ENCODE measurements around the gene TMEM184A.

- TF ChIP-seq CTCF (IDR thresholded peaks at IDR 0.05 in 2 of 3, conservative IDR thresholded peaks at IDR 0.05 in 1 of 3; ENCODE audit: control insufficient read depth in 2 of 3, extremely low read depth in 1 of 3, insufficient read depth in 1 of 3, low read depth in 3 of 3, low read length in 3 of 3) = no peak
- TF ChIP-seq POLR2A (IDR thresholded peaks at IDR 0.05; ENCODE audit: low read depth, low read length) = no peak
- no peak for TF ChIP-seq HCFC1 (IDR thresholded peaks at IDR 0.05; ENCODE audit: low read length)
- TF ChIP-seq STAT3 (IDR thresholded peaks at IDR 0.05; ENCODE audit: low read depth, low read length) = no peak
- no peak for TF ChIP-seq EZH2 (IDR thresholded peaks at IDR 0.05; ENCODE audit: borderline replicate concordance, control insufficient read depth, low read depth, low read length)
- TF ChIP-seq ELK1 (IDR thresholded peaks at IDR 0.05; ENCODE audit: low read depth, low read length) = no peak
- no peak for TF ChIP-seq CHD1 (IDR thresholded peaks at IDR 0.05; ENCODE audit: low read depth, low read length)
- no peak for TF ChIP-seq NFIC (IDR thresholded peaks at IDR 0.05; ENCODE audit: low read depth, low read length)
- TF ChIP-seq CHD2 (IDR thresholded peaks at IDR 0.05; ENCODE audit: borderline replicate concordance, low read depth, low read length) = no peak
- no peak for TF ChIP-seq SP1 (IDR thresholded peaks at IDR 0.05; ENCODE audit: low read depth, low read length)
- TF ChIP-seq YY1 (IDR thresholded peaks at IDR 0.05; ENCODE audit: low read depth, low read length) = no peak
- TF ChIP-seq SMARCA5 (IDR thresholded peaks at IDR 0.05) = no peak
Observed at GRCh38 chr7:1593904-1594421, 38.0 kb upstream of the TMEM184A start.

All from GM12878 (cell line).